ENCODE measurements around the gene ATAT1. TPM values are rescaled to one million over a fixed set of nuclear protein-coding genes. Genes with fewer than 3 reads are reported as not detected.

ATAT1 gene
- total and polyA plus RNA-seq, 10 of the 15 experiments (the other 5 are each of a cell fraction or from before 2014, with no cell fraction given) = 1.1 to 14.2 (median 6.9) TPM

DNA sequence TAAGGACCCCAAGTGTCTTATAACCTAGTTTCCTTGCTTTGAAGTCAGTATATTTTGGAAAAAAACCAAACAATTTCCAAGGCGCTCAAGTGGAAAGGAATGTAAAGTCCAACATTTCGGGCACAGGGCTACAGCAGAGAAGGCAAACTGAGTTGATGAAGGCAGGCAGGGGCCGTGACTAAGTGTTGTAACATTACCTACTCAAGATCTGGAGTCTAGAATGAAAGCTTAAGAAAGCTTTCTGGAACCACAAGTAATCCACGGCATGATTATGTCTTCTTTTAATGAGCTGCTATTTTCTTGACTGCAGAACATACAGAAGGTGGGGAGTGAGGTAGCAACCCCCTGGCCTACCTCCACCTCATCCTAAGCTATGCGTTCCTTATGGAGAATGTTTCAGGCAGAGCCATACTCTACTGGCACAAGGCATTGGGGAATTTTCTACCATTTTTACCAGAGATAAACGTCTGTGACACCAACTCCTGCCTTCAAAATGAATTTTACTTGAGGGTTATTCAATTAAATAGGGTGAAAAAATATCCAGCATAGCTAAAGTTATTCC, 13.9 kb upstream of the ATAT1 start:
- no peak for DNase-seq (ENCODE audit: low read depth, low spot score)
- intact Hi-C loops (cut with micrococcal nuclease; ENCODE audit: unreplicated experiment) (no loop called here), in situ Hi-C loops (cut with MboI) (no loop called here)
- ChIA-PET SMC1A (ENCODE audit: uncharacterized antibody, unreplicated experiment) (interaction anchor here (0.8 to 3.5 kb wide), 15 partner anchors 8 to 475 kb away, joined by 3 to 19 read pairs (median 5); partner anchors contain the start of gene PRR3), RAD21 (ENCODE audit: unreplicated experiment) (interaction anchor here (0.9 to 2.2 kb wide), 5 partner anchors 42 to 131 kb away, joined by 3 to 7 read pairs (median 5); partner anchors contain the start of genes ABCF1 and MDC1), POLR2A (interaction anchor here (0.6 to 2.0 kb wide), 13 partner anchors 10 to 533 kb away, joined by 3 to 11 read pairs (median 4); partner anchors contain the start of genes ABCF1, C6orf136, GNL1 and PRR3), CTCF (interaction anchor here (0.6 to 4.2 kb wide), 18 partner anchors 8 to 474 kb away, joined by 3 to 41 read pairs (median 6); partner anchors contain the start of gene DHX16)
- H3K36me3 ChIP-seq (ENCODE audit: control insufficient read depth in 2 of 2, insufficient read depth in 2 of 2, low read length in 1 of 2) = peaks cover 1 to 48% of the 10 kb centered on the region in 2 experiments
- no peak for ATAC-seq
- FAIRE-seq = no peak
- no peak overlapping the region for H3K4me3 ChIP-seq
- peak overlapping the region; percentile 39 for H3K4me2 ChIP-seq (ENCODE audit: control insufficient read depth, insufficient read depth)
- H3K27me3 ChIP-seq (replicated peaks in 1 of 2; ENCODE audit: control insufficient read depth in 2 of 2, insufficient read depth in 2 of 2, low read length in 1 of 2) = no peaks in the 10 kb centered on the region
- BruUV-seq (replicated peaks) = no TSS peak
- H3K79me2 ChIP-seq (ENCODE audit: control insufficient read depth, insufficient read depth, low read length) = peaks cover 41% of the 10 kb centered on the region
- no peak overlapping the region for H2AFZ ChIP-seq (ENCODE audit: control insufficient read depth, low read depth, low read length)
- WGBS (ENCODE audit: insufficient coverage, insufficient replicate concordance, low lambda C conversion rate, missing lambda C conversion rate) = 69% methylated on average over 6 of the region's 6 CpGs
- no peaks in the 10 kb centered on the region; the same call in 2 of the 3 replicates for H3K9me3 ChIP-seq (replicated peaks; ENCODE audit: control insufficient read depth, insufficient read depth, low read length)
- H3K27ac ChIP-seq (ENCODE audit: control insufficient read depth, insufficient read depth) = no peak overlapping the region
- peaks cover 3% of the 10 kb centered on the region for H3K4me1 ChIP-seq (ENCODE audit: control insufficient read depth, insufficient read depth, low read length)
- H4K20me1 ChIP-seq (ENCODE audit: control insufficient read depth, insufficient read depth) = 0 out of 2 replicates have a peak, but pooled peaks cover 8% of the 10 kb centered on the region
- no peak overlapping the region for H3K9ac ChIP-seq (ENCODE audit: control insufficient read depth, insufficient read depth, low read length)
- TF ChIP-seq, protein P1, sequence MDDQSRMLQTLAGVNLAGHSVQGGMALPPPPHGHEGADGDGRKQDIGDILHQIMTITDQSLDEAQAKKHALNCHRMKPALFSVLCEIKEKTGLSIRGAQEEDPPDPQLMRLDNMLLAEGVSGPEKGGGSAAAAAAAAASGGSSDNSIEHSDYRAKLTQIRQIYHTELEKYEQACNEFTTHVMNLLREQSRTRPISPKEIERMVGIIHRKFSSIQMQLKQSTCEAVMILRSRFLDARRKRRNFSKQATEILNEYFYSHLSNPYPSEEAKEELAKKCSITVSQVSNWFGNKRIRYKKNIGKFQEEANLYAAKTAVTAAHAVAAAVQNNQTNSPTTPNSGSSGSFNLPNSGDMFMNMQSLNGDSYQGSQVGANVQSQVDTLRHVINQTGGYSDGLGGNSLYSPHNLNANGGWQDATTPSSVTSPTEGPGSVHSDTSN (IDR thresholded peaks at IDR 0.05; ENCODE audit: insufficient replicate concordance, low read depth, low read length) = no peak
- TF ChIP-seq POLR2A (IDR thresholded peaks at IDR 0.05; ENCODE audit: low read depth, low read length) = peak; percentile 63
- TF ChIP-seq YBX1 (IDR thresholded peaks at IDR 0.05) = no peak
- TF ChIP-seq EP300 (IDR thresholded peaks at IDR 0.05; ENCODE audit: borderline replicate concordance in 1 of 2, control insufficient read depth in 1 of 2, low read depth in 2 of 2, low read length in 2 of 2) = no peak
- TF ChIP-seq, protein P2, sequence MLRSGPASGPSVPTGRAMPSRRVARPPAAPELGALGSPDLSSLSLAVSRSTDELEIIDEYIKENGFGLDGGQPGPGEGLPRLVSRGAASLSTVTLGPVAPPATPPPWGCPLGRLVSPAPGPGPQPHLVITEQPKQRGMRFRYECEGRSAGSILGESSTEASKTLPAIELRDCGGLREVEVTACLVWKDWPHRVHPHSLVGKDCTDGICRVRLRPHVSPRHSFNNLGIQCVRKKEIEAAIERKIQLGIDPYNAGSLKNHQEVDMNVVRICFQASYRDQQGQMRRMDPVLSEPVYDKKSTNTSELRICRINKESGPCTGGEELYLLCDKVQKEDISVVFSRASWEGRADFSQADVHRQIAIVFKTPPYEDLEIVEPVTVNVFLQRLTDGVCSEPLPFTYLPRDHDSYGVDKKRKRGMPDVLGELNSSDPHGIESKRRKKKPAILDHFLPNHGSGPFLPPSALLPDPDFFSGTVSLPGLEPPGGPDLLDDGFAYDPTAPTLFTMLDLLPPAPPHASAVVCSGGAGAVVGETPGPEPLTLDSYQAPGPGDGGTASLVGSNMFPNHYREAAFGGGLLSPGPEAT (IDR thresholded peaks at IDR 0.05; ENCODE audit: low read depth) = no peak
- TF ChIP-seq TCF12 (IDR thresholded peaks at IDR 0.05; ENCODE audit: low read depth, low read length) = no peak
- TF ChIP-seq DPF2 (IDR thresholded peaks at IDR 0.05) = no peak
- TF ChIP-seq, protein P3, sequence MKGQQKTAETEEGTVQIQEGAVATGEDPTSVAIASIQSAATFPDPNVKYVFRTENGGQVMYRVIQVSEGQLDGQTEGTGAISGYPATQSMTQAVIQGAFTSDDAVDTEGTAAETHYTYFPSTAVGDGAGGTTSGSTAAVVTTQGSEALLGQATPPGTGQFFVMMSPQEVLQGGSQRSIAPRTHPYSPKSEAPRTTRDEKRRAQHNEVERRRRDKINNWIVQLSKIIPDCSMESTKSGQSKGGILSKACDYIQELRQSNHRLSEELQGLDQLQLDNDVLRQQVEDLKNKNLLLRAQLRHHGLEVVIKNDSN (IDR thresholded peaks at IDR 0.05; ENCODE audit: borderline replicate concordance, extremely low read length, insufficient read depth, low read depth, low read length) = no peak
- no peak for TF ChIP-seq HDGF (IDR thresholded peaks at IDR 0.05)
- TF ChIP-seq RUNX3 (IDR thresholded peaks at IDR 0.05; ENCODE audit: low read length) = no peak
- TF ChIP-seq, protein P4, sequence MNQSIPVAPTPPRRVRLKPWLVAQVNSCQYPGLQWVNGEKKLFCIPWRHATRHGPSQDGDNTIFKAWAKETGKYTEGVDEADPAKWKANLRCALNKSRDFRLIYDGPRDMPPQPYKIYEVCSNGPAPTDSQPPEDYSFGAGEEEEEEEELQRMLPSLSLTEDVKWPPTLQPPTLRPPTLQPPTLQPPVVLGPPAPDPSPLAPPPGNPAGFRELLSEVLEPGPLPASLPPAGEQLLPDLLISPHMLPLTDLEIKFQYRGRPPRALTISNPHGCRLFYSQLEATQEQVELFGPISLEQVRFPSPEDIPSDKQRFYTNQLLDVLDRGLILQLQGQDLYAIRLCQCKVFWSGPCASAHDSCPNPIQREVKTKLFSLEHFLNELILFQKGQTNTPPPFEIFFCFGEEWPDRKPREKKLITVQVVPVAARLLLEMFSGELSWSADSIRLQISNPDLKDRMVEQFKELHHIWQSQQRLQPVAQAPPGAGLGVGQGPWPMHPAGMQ (IDR thresholded peaks at IDR 0.05; ENCODE audit: borderline replicate concordance) = no peak
- peak; percentile 46; the same call in 1 of the 2 replicates for TF ChIP-seq SMAD5 (IDR thresholded peaks at IDR 0.05; ENCODE audit: low read depth)
- TF ChIP-seq CREM (IDR thresholded peaks at IDR 0.05; ENCODE audit: low read depth) = no peak
- TF ChIP-seq, protein P5, sequence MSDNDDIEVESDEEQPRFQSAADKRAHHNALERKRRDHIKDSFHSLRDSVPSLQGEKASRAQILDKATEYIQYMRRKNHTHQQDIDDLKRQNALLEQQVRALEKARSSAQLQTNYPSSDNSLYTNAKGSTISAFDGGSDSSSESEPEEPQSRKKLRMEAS (IDR thresholded peaks at IDR 0.05; ENCODE audit: low read depth, low read length) = no peak
- TF ChIP-seq STAT1 (conservative IDR thresholded peaks at IDR 0.05) = no peak
- TF ChIP-seq CBFB (IDR thresholded peaks at IDR 0.05; ENCODE audit: low read depth) = no peak
- no peak for TF ChIP-seq LARP7 (IDR thresholded peaks at IDR 0.05)
- peak; percentile 48; the same call in 1 of the 2 replicates for TF ChIP-seq PML (IDR thresholded peaks at IDR 0.05; ENCODE audit: low read length)
- TF ChIP-seq RBBP5 (conservative IDR thresholded peaks at IDR 0.05) = no peak
- TF ChIP-seq ZNF207 (IDR thresholded peaks at IDR 0.05; ENCODE audit: borderline replicate concordance) = no peak
- no peak for TF ChIP-seq RAD51 (IDR thresholded peaks at IDR 0.05)

All from GM12878 (cell line).